RCC 7860 (cell line): ENCODE measurements around the gene DBNDD1.
"Not testable (repeated sequence)": the region's sequence is repeated elsewhere in the genome, so short reads cannot be mapped to it uniquely, and the experiment has no call there.

ENCODE experiments used
- DNase-seq: peaks from one replicate; pipeline ENCODE4 v3.0.0-alpha.2; 2015; ENCODE audit warnings: low spot score
- FAIRE-seq: peaks from 2 replicates; lab custom pipeline; 2012; peaks lifted over from hg19 to GRCh38; lab: Jason Lieb, UNC

DBNDD1 gene

GRCh38 chr16:90018652-90019542, at the start of gene DBNDD1:
Gene DBNDD1 (minus strand): TSS chr16:90019456. CDS start chr16:90019341, 115 bp downstream.
- FAIRE-seq (no peak), DNase-seq (no peak)

- no peak for FAIRE-seq
- no peak for DNase-seq
Measured at GRCh38 chr16:90061437-90061836, 42.2 kb upstream of the DBNDD1 start.

- FAIRE-seq (no peak), DNase-seq (peak; percentile 80)
Measured at GRCh38 chr16:90057738-90058173, 38.5 kb upstream of the DBNDD1 start.

GRCh38 chr16:90056521-90056920, 37.3 kb upstream of the DBNDD1 start:
- not testable (repeated sequence) for FAIRE-seq, DNase-seq

- no peak for FAIRE-seq
- no peak for DNase-seq
Measured at GRCh38 chr16:90055371-90055770, 36.1 kb upstream of the DBNDD1 start.

GRCh38 chr16:90054554-90054953, 35.3 kb upstream of the DBNDD1 start:
- no peak for FAIRE-seq

GRCh38 chr16:90053902-90054500, 34.7 kb upstream of the DBNDD1 start:
- FAIRE-seq, result no peak
- DNase-seq, result no peak

More at GRCh38 chr16:90054554-90054953, 35.3 kb upstream of the DBNDD1 start:
- no peak for DNase-seq

GRCh38 chr16:90050969-90051368, 31.7 kb upstream of the DBNDD1 start:
- FAIRE-seq (no peak), DNase-seq (no peak)

- DNase-seq (no peak), FAIRE-seq (no peak)
Measured at GRCh38 chr16:90048737-90049330, 29.6 kb upstream of the DBNDD1 start.

GRCh38 chr16:90048347-90048722, 29.1 kb upstream of the DBNDD1 start:
- DNase-seq (no peak), FAIRE-seq (no peak)

GRCh38 chr16:90047714-90048346, 28.6 kb upstream of the DBNDD1 start:
- FAIRE-seq, result no peak
- DNase-seq, result no peak

GRCh38 chr16:90046971-90047713, 27.9 kb upstream of the DBNDD1 start:
- no peak for FAIRE-seq
- DNase-seq, result no peak

- DNase-seq (no peak), FAIRE-seq (no peak)
Measured at GRCh38 chr16:90046122-90046970, 27.1 kb upstream of the DBNDD1 start.

GRCh38 chr16:90044111-90044551, 24.9 kb upstream of the DBNDD1 start:
- DNase-seq, result peak; percentile 56
- peak; percentile 67 for FAIRE-seq

GRCh38 chr16:90043526-90043925, 24.3 kb upstream of the DBNDD1 start:
- DNase-seq (no peak), FAIRE-seq (no peak)

- DNase-seq (no peak), FAIRE-seq (no peak)
Measured at GRCh38 chr16:90042946-90043514, 23.8 kb upstream of the DBNDD1 start.

- DNase-seq (no peak), FAIRE-seq (no peak)
Measured at GRCh38 chr16:90041896-90042473, 22.7 kb upstream of the DBNDD1 start.

- FAIRE-seq, result no peak
- DNase-seq, result no peak
Measured at GRCh38 chr16:90040152-90041023, 21.1 kb upstream of the DBNDD1 start.
